ENCODE data around the gene TRIM62. TPM values are rescaled to one million over a fixed set of nuclear protein-coding genes. Genes with fewer than 3 reads are reported as not detected.
"Not testable (repeated sequence)": the region's sequence is repeated elsewhere in the genome, so short reads cannot be mapped to it uniquely, and the experiment has no call there.

The TRIM62 gene
- total RNA-seq, 4 donors from 2014 or later = 2.7 to 6.3 (median 3.6) TPM

- ATAC-seq (ENCODE audit: low FRiP score) (no peak), DNase-seq (ENCODE audit: low spot score) (no peak)
- no peak for TF ChIP-seq CTCF (IDR thresholded peaks at IDR 0.05)
Observed at GRCh38 chr1:33110477-33110876, 71.4 kb downstream of the TRIM62 start.

GRCh38 chr1:33100119-33100415 lies 81.8 kb downstream of the TRIM62 start:
- not testable (repeated sequence) for ATAC-seq (ENCODE audit: low FRiP score); DNase-seq (ENCODE audit: low spot score)

GRCh38 chr1:33099290-33100118 lies 82.3 kb downstream of the TRIM62 start:
- TF ChIP-seq CTCF (IDR thresholded peaks at IDR 0.05) = no peak
- DNase-seq (ENCODE audit: low spot score) (no peak), ATAC-seq (ENCODE audit: low FRiP score) (peak; percentile 27)

GRCh38 chr1:33098371-33098770 lies 83.5 kb downstream of the TRIM62 start:
- TF ChIP-seq CTCF (IDR thresholded peaks at IDR 0.05) = no peak
- DNase-seq (ENCODE audit: low spot score) = no peak
- ATAC-seq (ENCODE audit: low FRiP score) = no peak

- no peak for DNase-seq (ENCODE audit: low spot score)
- no peak for ATAC-seq (ENCODE audit: low FRiP score)
- no peak for TF ChIP-seq CTCF (IDR thresholded peaks at IDR 0.05)
Observed at GRCh38 chr1:33097762-33098161, 84.1 kb downstream of the TRIM62 start.

GRCh38 chr1:33097137-33097611 lies 84.7 kb downstream of the TRIM62 start:
- ATAC-seq (ENCODE audit: low FRiP score) (no peak), DNase-seq (ENCODE audit: low spot score) (no peak)
- no peak for TF ChIP-seq CTCF (IDR thresholded peaks at IDR 0.05)

- ATAC-seq (ENCODE audit: low FRiP score) = no peak
Observed at GRCh38 chr1:33096363-33097005, 85.4 kb downstream of the TRIM62 start.

More at GRCh38 chr1:33096363-33097005, 85.4 kb downstream of the TRIM62 start:
- DNase-seq (ENCODE audit: low spot score) = no peak
- no peak for TF ChIP-seq CTCF (IDR thresholded peaks at IDR 0.05)

Other genes starting within 250 kb of the TRIM62 start
- gene RNF19B, start 217.2 kb downstream of the TRIM62 start, total RNA-seq = 10 to 100 TPM; 15.0 to 38.8 (median 29.2) TPM
- 100 to 1,000 TPM; 146 to 297 (median 161) TPM for gene AK2, start 145.2 kb downstream of the TRIM62 start, total RNA-seq
- 1 to 10 TPM; 1.8 to 5.3 (median 3.5) TPM for gene AZIN2, start 100.9 kb downstream of the TRIM62 start, total RNA-seq
- 10 to 100 TPM; 10.4 to 13.9 (median 11.2) TPM for gene ZNF362, start 74.4 kb upstream of the TRIM62 start, total RNA-seq
- gene A3GALT2, start 139.1 kb upstream of the TRIM62 start, total RNA-seq = not detected
- gene PHC2, start 249.1 kb upstream of the TRIM62 start, total RNA-seq = 100 to 1,000 TPM; 109 to 214 (median 150) TPM

All from omental fat pad (tissue), 4 donors.